SK-N-SH treated with all-trans-retinoic acid at 6 μM for 48 hours (cell line): Measurements from ENCODE around the gene FAM120A.

ENCODE experiments used
- ATAC-seq: fragments of 200-7000 bp; cut with Tn5 transposase; 3 replicates; pipeline ENCODE4 v1.9.1; 2020; ENCODE audit warnings: mild to moderate bottlenecking, moderate library complexity
- ARNTL ChIP-seq: fragments of 450-650 bp; formaldehyde crosslinking; IDR thresholded peaks from 2 replicates; pipeline ENCODE4 v1.5.0; 2020; ENCODE audit warnings: low read depth, mild to moderate bottlenecking, moderate library complexity, borderline replicate concordance
- BACH2 ChIP-seq: fragments of 250-450 bp; sonication (Bioruptor Pico); IDR thresholded peaks from 2 replicates; pipeline ENCODE4 v1.9.0; 2021; ENCODE audit warnings: mild to moderate bottlenecking, borderline replicate concordance
- CREB5 ChIP-seq: fragments of 250-450 bp; sonication (Bioruptor Pico); IDR thresholded peaks from 2 replicates; pipeline ENCODE4 v1.5.1; 2020; ENCODE audit warnings: low read depth, mild to moderate bottlenecking, moderate library complexity
- CSDC2 ChIP-seq: fragments of 250-450 bp; sonication (Bioruptor Pico); IDR thresholded peaks from 2 replicates; pipeline ENCODE4 v1.5.0; 2020; ENCODE audit warnings: mild to moderate bottlenecking, moderate library complexity
- CSRNP3 ChIP-seq: fragments of 250-450 bp; sonication (Bioruptor Pico); IDR thresholded peaks from 2 replicates; pipeline ENCODE4 v1.5.1; 2021; ENCODE audit warnings: mild to moderate bottlenecking, moderate library complexity
- GLIS3 ChIP-seq: fragments of 250-450 bp; sonication (Bioruptor Pico); IDR thresholded peaks from 2 replicates; pipeline ENCODE4 v1.5.0; 2020; ENCODE audit warnings: mild to moderate bottlenecking, moderate library complexity
- PATZ1 ChIP-seq: fragments of 250-450 bp; sonication (Bioruptor Pico); IDR thresholded peaks from 2 replicates; pipeline ENCODE4 v1.8.0; 2020; ENCODE audit warnings: mild to moderate bottlenecking, moderate library complexity, borderline replicate concordance
- POU6F1 ChIP-seq: fragments of 250-450 bp; sonication (Bioruptor Pico); IDR thresholded peaks from 2 replicates; pipeline ENCODE4 v1.8.0; 2021; ENCODE audit warnings: low read depth, mild to moderate bottlenecking, moderate library complexity, borderline replicate concordance
- PPARA ChIP-seq: fragments of 250-450 bp; sonication (Bioruptor Pico); IDR thresholded peaks from 2 replicates; pipeline ENCODE4 v1.5.0; 2020; ENCODE audit warnings: mild to moderate bottlenecking, borderline replicate concordance
- RARB ChIP-seq: fragments of 250-450 bp; sonication (Bioruptor Pico); IDR thresholded peaks from 2 replicates; pipeline ENCODE4 v1.8.0; 2021; ENCODE audit warnings: mild to moderate bottlenecking, moderate library complexity
- TCF4 ChIP-seq: fragments of 250-450 bp; sonication (Bioruptor Pico); IDR thresholded peaks from 2 replicates; pipeline ENCODE4 v1.8.0; 2021; ENCODE audit warnings: mild to moderate bottlenecking, moderate library complexity, borderline replicate concordance
- TOX ChIP-seq: fragments of 250-450 bp; sonication (Bioruptor Pico); IDR thresholded peaks from 2 replicates; pipeline ENCODE4 v1.8.0; 2021; ENCODE audit warnings: mild to moderate bottlenecking, moderate library complexity, borderline replicate concordance
- TSHZ2 ChIP-seq: fragments of 250-450 bp; sonication (Bioruptor Pico); IDR thresholded peaks from 2 replicates; pipeline ENCODE4 v1.5.0; 2020; ENCODE audit warnings: mild to moderate bottlenecking, moderate library complexity
- ZC3H10 ChIP-seq: fragments of 250-450 bp; sonication (Bioruptor Pico); IDR thresholded peaks from 2 replicates; pipeline ENCODE4 v1.5.1; 2021; ENCODE audit warnings: mild to moderate bottlenecking, moderate library complexity
- ZFP3 ChIP-seq: fragments of 250-450 bp; sonication (Bioruptor Pico); IDR thresholded peaks from 2 replicates; pipeline ENCODE4 v1.5.0; 2020; ENCODE audit warnings: mild to moderate bottlenecking, moderate library complexity
- ZNF565 ChIP-seq: fragments of 450-650 bp; formaldehyde crosslinking; conservative IDR thresholded peaks from 2 replicates; pipeline ENCODE4 v1.5.0; 2020; ENCODE audit warnings: low read depth, mild to moderate bottlenecking, moderate library complexity
- ZNF70 ChIP-seq: fragments of 450-650 bp; formaldehyde crosslinking; IDR thresholded peaks from 2 replicates; pipeline ENCODE4 v1.5.0; 2020; ENCODE audit warnings: mild to moderate bottlenecking, moderate library complexity
- ZNF8 ChIP-seq: fragments of 450-650 bp; formaldehyde crosslinking; IDR thresholded peaks from 2 replicates; pipeline ENCODE4 v1.5.0; 2020; ENCODE audit warnings: mild to moderate bottlenecking, moderate library complexity

The FAM120A gene

GRCh38 chr9:93531374-93531773 lies 79.9 kb downstream of the FAM120A start (continued):
- no peak for TF ChIP-seq TSHZ2
- TF ChIP-seq TCF4 = no peak
- TF ChIP-seq, all 23 proteins: peak for 0

- no peak for ATAC-seq
- TF ChIP-seq CREB5 (CRISPR knock-in tag) (no peak), PPARA (CRISPR knock-in tag) (no peak), TCF4 (no peak), ARNTL (CRISPR knock-in tag) (no peak), TOX (no peak), BACH2 (CRISPR knock-in tag) (no peak), CSRNP3 (CRISPR knock-in tag) (no peak), RARB (CRISPR knock-in tag) (no peak), ZNF70 (CRISPR knock-in tag) (no peak), ZFP3 (no peak), PATZ1 (no peak), CSDC2 (CRISPR knock-in tag) (no peak), ZNF565 (CRISPR knock-in tag) (no peak), GLIS3 (no peak), ZNF8 (CRISPR knock-in tag) (no peak), TSHZ2 (no peak), ZC3H10 (CRISPR knock-in tag) (no peak)
Measured at GRCh38 chr9:93532141-93532540, 80.7 kb downstream of the FAM120A start.

- TF ChIP-seq POU6F1 (CRISPR knock-in tag) (no peak), PPARA (CRISPR knock-in tag) (no peak), ZNF70 (CRISPR knock-in tag) (no peak), RARB (CRISPR knock-in tag) (no peak), ZFP3 (no peak)
Measured at GRCh38 chr9:93533863-93534262, 82.4 kb downstream of the FAM120A start.

More at GRCh38 chr9:93533863-93534262, 82.4 kb downstream of the FAM120A start:
- ATAC-seq = no peak
